Stimulated activated CD4-positive, alpha-beta T cell treated with anti-CD3 and anti-CD28 coated beads, Interleukin-4, amount 100 ng/mL, for 48 hours (primary cell): ENCODE measurements around the gene RRP1.

Experiments
- DNase-seq, 2 donors: peaks; one replicate each; pipeline ENCODE4 v3.0.0-alpha.2; 2020; ENCODE audit warnings: low read depth in 2 of 2

RRP1 gene

DNA sequence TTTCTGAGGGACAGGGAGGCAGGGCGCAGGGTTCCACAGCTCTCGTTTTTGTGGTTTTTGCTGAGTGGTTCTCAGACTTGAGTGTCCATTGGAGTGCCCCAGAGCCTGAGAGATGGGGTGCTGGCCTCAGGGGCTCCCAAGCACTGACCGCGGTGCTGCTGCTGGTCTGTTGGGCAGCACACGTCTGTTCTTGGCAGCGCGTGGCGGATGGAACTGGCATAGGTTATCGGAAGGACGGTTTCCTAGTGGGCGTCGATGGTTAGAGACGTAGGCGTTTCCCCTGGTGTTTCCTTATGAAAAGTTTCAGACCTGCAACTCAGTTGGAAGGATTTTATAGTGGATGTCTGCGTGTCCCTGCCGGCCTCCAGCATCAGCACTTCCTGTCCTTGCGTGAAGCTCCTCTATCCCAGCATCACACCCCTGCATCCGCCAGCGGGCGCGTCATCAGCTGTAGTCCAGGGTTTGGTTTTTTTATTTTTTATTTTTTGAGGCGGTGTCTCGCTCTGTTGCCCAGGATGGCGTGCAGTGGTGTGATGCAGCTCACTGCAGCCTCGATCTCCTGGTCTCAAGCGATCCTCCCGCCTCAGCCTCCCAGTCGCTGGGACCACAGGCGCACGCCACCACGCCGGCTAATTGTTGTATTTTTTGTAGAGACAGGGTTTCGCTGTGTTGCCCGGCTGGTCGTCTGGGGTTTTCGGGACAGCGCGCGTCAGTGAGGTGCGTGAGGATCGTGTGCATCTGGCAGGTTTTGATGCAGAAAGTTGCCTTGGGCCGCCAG, 11.8 kb downstream of the RRP1 start:
- no peak for DNase-seq

- no peak for DNase-seq
Measured at GRCh38 chr21:43802713-43803313, 13.4 kb downstream of the RRP1 start.

DNA sequence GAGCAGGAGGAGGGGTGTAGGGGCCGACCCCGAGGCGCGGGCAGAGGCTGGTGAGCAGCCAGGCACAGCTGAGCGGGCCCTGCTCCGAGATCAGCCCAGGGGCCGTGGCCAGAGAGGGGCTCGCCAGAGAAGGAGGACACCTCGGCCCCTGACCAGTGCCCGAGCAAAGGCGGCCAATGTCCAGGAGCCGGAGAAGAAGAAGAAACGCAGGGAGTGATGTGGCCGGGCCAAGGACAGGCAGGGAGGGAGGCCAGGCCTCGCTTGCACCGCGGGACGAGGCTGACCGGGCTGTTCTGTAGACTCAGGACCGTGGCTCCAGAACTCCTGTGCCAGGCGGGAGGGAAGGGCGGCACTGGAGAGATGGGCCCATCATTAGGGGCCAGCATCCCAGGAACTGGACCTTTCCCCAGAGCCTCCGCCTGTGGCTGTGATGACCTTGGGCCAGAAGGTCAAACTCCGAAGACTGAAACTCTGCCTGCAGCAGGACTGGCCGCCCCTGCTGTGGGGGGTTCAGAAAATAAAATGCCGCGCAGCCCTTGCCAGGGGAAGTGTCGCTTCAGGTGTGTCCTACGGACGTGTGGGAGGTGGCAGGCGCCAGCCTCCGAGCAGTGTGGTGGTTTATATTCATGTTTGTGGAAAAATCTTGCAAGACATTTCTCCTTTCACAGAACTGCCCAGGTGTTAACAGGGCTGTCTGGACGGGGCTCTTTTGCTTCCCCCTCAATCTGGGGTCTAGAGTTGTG, 14.4 kb downstream of the RRP1 start:
- DNase-seq: no peak

DNA sequence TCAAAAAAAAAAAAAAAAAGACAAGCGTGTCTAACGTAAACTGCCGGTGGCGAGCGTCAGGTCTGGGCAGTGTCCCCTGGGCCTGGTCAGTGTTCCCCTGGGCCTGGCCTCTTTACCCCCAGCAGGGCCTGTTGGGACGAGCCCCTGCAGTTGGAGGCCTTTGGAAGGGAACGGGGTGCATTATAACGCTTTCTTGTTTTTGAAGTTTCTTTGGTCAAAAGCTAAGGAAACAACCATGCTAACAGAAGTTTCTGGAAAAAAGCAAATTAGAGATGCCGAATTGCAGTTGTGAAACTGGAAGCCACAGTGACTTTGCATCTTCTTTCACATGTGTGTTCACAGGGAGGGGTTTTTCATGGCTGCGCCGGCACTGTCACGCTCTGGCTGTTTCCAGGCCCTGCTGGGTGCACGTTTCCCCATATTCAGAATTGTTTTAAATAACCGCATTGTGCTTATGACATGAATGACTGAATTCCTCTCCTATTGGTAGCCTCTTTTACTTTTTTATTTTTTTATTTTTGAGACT, 16.0 kb downstream of the RRP1 start:
- DNase-seq: no peak

DNA sequence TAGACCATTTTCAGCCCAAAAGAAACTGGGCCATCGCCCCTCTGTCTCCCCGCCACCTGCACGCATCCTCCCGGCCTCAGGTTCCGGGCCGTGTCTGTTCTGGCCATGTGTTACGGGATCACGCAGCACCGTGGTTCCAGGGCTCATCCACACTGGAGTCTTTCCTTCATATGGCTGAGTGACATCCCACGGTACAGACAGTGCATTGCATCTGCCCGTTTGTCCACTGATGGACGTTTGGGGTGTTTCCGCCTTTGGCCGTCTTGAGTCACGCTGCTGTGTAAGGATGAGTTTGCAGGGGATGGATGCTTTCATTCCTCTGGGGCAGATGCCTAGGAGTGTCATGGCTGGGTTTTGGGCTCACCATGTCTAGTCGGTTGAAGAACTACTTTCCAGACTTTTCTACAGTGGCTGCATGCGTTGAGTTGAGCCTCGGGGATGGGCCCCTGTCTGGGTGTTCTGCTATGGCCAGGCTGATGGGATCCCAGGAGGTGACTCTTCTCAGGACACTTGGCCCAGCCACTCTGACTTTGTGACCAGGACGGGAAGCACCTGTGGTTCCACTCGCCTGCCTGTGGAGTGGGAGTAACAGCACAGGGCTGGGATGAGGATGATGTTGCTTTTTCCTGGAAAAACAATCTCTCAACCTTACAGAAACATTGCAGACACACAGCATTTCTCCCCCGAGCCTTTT, 16.8 kb downstream of the RRP1 start:
- DNase-seq: no peak

GRCh38 chr21:43808367-43808766, 19.0 kb downstream of the RRP1 start:
- DNase-seq: no peak

DNA sequence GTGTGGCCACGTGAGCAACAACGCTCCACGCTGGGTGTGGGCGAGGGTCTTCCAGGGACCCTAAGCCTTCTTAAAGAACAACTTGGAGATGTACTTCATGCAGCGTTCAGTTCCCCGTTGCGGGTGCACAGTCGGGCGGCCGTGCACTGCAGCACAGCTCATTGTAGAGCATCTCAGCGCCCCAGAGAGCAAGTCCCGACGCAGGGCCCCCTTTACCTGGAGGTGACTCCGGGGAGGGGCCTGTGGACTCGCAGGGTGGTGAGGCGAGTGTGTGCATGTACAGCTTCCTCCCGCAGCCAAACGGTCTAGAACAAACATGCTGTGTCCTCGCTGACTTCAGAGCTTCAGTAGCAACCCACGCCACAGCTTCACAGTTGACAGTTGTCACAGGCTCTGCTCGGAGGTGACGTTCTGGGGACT, 19.5 kb downstream of the RRP1 start:
- DNase-seq: no peak

DNA sequence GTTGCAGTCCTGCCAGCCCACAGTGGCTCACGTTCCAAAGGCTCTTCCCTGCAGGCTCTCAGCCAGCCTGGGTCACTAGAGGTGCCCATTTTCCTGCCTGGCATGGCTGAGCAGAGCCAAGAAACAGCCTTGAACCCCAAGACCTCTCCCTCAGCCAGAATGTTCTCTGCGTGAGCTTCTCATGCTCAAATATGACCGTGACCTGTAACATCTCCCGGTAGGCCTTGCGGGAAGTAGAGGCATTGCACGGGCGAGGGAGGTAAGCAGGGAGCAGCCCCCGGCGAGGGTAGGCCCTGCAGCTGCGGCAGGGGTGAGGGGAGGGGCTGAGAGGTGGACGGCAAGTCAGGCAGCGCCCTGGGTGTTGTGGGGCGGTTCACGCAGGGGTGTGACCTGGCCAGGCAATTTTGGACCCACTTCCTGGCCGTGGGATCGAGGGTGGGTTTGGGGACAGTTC, 20.0 kb downstream of the RRP1 start:
- no peak for DNase-seq

DNA sequence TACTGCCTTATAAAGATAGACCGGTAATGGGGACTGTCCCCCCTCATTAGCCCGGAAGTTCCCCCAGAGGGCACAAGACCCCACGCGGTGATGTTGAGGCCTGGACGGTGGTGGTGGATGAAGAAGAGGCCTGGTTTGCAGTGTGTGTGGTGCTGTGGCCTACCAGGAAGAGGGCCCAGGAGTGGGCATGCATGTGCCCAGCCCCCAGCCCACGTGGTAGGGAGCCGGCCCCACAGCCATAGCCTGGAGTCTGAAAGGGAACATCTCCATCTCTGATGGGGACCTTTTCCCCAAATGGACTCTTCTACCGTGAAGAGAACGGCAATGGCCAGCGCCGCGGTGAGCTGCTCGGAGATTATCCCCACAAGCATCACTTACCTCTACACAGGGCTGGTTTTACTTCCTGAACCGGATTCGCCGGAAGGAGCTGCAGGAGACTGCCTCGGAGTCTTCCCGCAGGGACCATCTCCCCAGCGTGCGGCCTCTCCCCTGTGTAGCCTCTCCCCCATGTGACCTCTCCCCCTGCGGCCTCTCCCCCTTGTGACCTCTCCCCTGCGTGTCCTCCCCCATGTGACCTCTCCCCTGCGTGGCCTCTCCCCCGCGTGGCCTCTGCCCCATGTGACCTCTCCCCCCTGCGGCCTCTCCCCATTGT, 20.6 kb downstream of the RRP1 start:
- DNase-seq: no peak

DNA sequence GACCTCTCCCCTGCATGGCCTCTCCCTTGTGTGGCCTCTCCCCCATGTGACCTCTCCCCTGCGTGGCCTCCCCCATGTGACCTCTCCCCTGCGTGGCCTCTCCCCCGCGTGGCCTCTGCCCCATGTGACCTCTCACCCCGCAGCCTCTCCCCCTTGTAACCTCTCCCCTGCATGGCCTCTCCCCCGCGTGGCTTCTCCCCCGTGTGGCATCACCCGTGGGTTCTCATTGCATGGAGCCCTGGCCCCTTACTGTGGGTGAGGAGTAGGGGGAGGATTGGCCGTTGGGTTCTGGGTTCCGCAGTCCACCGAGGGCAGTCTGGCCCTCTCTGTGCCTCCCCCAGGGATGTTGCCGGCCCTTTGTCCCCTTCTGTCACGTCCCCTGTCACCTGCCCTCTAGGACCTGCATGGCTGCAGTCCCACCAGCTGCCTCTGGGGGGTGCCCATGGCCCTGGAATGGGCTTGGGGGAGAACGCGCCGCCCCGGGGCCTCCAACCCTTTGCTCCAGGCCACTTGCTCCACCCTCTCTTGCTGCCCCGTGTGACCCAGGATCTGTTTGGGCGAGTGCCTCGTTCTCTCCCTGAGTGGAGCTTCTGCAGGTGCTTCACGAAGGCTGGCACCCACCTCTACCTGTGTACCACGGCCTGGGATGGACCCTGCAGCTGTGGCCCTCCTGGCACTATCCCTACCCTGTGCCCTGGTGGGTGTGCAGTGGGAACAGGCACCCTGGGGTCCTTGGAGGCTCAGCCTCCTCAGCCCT, 21.3 kb downstream of the RRP1 start:
- DNase-seq: peak; percentile 89 to 99

- no peak for DNase-seq
Measured at GRCh38 chr21:43811262-43812105, 22.1 kb downstream of the RRP1 start.

DNA sequence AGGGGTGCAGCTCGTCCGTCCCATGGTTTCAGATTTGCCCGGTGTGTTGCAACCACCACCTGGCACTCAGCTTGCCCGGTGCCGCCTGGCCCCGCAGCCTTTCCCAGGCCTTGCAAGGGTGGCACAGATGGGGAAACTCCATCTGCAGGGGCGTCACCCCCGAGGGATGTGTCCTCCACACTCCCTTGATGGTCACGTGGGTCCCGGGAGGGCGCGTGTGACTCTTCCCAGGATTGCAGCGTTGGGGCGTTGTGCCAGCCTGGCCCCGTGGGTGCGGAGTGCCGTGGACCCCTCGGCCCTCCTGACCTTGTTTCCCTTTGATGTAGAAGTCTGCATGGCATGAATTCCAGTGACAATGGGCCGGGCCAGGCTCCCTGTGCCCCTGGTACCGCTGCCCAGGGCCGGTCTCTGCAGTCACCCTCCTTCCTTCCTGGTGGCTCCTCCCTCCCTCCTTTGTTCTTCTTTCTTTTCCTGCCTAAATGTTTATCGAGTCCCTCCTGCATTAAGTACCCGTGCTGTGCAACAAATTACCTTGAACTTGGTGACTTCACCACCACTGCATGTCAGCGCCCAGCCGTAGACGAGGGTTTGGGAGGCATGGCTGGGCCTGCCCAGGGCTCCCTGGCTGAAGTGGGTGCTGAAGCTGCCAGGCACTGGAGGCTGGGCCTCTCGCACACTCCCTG, 22.9 kb downstream of the RRP1 start:
- no peak for DNase-seq

DNA sequence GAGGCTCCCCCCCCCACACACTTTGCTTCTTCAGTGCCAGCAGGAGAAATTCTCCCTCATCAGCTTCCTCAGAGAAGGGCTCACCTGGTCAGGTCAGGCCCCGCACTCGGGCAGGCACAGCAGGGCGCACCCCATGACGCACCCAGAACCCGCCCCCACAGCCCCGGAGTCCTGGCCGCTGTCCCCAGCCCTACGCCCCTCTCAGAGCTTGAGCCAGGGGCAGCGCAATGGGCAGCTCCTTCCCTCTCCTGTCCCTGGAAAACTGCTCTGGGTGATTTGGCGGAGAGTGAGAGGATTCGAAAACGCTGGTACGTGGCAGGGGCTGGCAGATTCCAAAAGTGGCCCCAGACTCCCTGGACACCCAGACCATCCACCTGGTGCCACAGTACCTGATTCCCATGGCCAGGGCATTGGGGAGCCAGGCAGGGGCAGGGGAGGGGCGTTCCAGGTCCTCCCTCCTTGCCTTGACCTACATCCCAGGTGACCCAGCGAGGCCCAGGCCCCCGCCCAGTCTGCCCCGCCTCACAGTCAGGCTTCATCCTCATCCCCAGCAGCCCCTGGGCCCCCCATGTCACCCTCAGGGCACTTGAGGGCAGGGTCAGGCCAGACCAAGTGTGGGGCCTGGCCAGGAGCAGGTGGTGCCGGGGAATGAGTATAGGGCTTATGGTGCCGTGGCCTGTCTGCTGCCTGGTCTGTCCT, 23.7 kb downstream of the RRP1 start:
- no peak for DNase-seq

GRCh38 chr21:43813656-43813980, 24.2 kb downstream of the RRP1 start:
- DNase-seq: no peak

- no peak for DNase-seq
Measured at GRCh38 chr21:43814215-43815106, 25.1 kb downstream of the RRP1 start.

- DNase-seq: no peak
Measured at GRCh38 chr21:43815107-43815613, 25.8 kb downstream of the RRP1 start.

DNA sequence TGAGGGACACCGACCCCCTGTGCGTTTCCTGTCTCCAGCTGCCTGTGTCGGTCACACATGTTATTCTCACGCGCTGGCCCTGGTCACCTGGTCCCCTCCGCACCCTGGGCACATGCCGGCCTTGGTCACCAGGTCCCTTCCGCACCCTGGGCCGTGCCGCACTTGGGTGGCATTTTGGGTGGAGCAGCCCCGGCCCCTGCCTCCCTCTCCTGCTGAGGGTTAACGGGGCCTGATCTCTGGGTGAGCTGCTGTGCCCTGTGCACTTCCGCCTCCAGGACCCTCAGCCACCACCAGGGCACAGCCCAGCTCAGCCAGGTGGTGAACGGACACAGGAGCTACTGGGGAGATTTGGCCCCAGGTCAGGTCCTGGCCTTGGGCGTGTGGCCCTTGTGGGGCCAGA, 26.6 kb downstream of the RRP1 start:
- DNase-seq: no peak
